WTC11 (cell line): Measurements from ENCODE around the gene KRT76.

ENCODE experiments used
- CREB1 ChIP-seq: sonication (generic); formaldehyde crosslinking; IDR thresholded peaks from 2 replicates; pipeline ENCODE4 v1.8.0; 2023; ENCODE audit warnings: mild to moderate bottlenecking, missing genetic modification reagents
- CTCF ChIP-seq: fragments of 200-600 bp; IDR thresholded peaks from 2 replicates; pipeline ENCODE4 v1.8.0; 2022; ENCODE audit warnings: antibody characterized with exemption
- SMAD3 ChIP-seq: sonication (generic); formaldehyde crosslinking; IDR thresholded peaks from 2 replicates; pipeline ENCODE4 v1.8.0; 2022; ENCODE audit warnings: missing genetic modification reagents, mild to moderate bottlenecking, borderline replicate concordance

GRCh38 chr12:52739963-52740362, 37.2 kb downstream of the KRT76 start:
- TF ChIP-seq CTCF (no peak), CREB1 (CRISPR knock-in tag) (no peak), SMAD3 (CRISPR knock-in tag) (no peak)
